Astrocyte (in vitro differentiated cells and primary cell): ENCODE data around the gene NTN1.

Source experiments
- CTCF ChIP-seq: IDR thresholded peaks from 2 replicates; pipeline ENCODE4 v1.5.1; 2011; ENCODE audit warnings: low read depth, mild to moderate bottlenecking, inconsistent platforms, low read length, moderate library complexity; ENCODE audit not compliant: insufficient read depth
- EZH2 ChIP-seq: IDR thresholded peaks from 2 replicates; pipeline ENCODE4 v1.6.1; 2012; ENCODE audit warnings: mild to moderate bottlenecking, low read length, inconsistent platforms; ENCODE audit not compliant: insufficient read depth

- no peak for TF ChIP-seq CTCF
- TF ChIP-seq EZH2, result no peak
Observed at GRCh38 chr17:9162275-9162985, 141.1 kb downstream of the NTN1 start.
